GM19467 (cell line): Measurements from ENCODE around the gene MPP2.
"Not testable (repeated sequence)": the region's sequence is repeated elsewhere in the genome, so short reads cannot be mapped to it uniquely, and the experiment has no call there.

Experiments
- ATAC-seq: cut with Tn5 transposase; IDR thresholded peaks from one replicate; pipeline ENCODE4 v1.9.1; 2021; ENCODE audit warnings: mild to moderate bottlenecking, moderate library complexity; ENCODE audit not compliant: unreplicated experiment

The MPP2 gene

GRCh38 chr17:43877451-43878155, 29.7 kb downstream of the MPP2 start:
- ATAC-seq: no peak

DNA sequence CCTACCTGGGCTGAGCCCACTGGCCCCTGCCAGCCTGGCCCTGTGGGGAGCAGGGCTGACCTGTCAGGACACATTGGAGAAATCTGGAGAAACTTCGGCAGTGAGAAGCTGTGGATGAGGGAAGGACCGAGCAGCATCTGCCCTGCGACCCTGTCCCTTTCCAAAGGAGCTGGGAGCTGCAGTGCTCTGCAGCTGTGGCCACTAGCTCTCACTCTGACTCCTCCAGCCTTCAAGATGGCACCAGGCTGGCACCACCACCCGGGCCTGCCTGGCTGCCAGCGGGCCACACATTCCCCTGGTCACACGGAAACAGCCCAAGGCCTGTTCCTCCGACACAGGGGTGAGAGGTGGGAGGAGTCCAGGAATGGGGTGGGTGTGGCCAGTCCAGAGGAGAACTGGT, 30.3 kb downstream of the MPP2 start:
- no peak for ATAC-seq

- ATAC-seq: no peak
Measured at GRCh38 chr17:43875476-43876147, 31.7 kb downstream of the MPP2 start.

DNA sequence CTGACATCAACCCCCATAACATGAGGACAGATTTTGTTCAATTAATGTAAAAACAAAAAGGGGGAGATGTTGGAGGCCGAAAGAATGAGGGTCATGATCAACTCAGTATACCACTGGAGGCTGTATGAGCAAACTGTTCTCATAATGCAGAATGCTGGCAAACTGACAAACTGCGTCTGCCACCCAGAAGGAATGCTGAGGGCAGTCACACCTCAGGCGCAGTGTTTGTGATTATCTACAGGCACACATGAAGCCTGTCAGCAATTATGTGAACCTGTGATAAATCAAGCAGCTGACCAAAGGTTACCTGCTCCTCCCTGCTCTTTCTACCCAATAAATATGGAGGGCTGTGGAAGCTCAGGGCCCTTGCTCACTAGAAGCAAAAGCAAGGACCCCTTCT, 33.0 kb downstream of the MPP2 start:
- ATAC-seq: no peak

DNA sequence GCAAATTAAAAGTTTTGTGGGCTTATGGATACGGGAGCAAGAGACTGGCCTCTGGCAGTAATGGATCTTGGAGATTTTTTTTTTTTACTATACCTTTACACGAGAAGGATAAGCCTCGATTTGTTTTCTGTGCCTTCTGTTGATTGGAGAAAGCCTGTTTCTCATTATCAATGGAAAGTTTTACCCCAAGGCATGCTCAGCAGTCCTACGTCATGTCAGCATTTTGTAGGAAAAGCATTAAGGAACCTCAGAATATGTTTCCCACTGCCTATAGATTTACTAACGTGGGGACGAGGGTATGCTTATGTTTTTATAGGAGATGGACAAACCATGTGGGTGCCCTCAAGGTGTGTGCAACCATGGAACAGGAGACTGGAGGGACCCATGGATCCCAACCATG, 33.5 kb downstream of the MPP2 start:
- ATAC-seq: no peak

DNA sequence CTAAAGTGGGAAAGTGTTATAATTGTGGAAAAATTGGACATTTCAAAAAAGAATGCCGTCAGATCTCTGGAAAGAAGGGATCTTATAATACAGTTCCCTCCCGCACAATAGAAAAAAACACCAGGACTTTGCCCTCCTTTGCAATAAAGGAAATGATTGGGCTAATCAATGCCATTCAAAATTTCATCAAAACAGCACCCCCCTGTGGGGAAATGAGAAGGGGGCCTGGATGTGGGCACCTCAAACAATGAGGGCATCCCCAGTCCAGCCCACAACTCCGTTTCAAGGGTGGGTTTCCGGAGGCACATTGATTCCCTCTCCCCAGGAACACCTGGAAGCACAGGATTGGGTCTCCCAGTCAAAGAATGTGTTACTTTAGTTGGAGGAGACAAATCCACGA, 34.2 kb downstream of the MPP2 start:
- no peak for ATAC-seq

- ATAC-seq: no peak
Measured at GRCh38 chr17:43871946-43872690, 35.2 kb downstream of the MPP2 start.

DNA sequence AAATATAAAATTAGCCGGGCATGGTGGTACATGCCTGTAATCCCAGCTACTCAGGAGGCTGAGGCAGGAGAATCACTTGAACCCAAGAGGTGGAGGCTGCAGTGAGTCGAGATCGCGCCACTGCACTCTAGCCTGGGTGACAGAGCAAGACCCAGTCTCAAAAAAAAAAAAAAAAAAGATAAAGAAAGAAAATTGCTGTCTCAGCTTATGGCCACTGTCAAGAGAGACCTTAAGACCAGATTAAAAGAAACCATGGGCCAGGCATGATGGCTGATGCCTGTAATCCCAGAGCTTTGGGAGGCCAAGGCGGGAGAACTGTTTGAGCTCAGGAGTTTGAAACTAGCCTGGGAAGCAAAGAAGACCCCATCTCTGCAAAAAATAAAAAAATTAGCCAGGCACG, 38.3 kb downstream of the MPP2 start:
- not testable (repeated sequence) for ATAC-seq

DNA sequence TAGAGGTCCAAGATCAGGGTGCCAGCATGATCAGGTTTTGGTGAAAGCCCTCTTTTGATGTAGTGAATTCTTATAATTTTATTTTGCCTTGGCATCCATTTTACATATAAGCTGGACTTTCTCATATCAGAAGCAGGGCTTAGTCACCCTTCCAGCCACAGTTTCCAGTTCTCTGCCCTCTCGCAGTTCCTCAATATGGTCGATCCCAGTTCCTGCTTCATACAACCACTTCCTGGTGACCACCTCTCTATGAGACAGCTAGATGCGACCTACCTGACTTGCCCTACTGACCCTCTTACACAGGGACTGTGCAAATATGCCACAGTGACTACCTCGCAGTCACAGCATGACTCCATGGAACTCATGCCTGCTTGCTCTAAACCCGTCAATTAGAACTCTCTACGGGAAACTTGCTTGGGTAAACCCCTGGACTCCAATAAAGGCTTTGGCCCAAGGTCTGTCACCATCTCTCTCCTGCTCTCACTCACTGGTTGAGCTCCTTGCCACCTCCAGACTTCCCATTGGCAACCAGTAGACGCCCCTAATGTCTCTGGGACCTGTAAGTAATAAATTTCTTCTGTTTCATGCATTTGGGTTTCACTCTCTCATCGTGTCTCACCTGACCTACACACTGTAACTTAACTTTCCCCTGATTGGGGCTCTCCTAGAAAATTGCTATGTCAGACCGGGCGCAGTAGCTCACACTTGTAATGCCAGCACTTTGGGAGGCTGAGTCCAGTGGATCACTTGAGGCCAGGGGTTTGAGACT, 38.9 kb downstream of the MPP2 start:
- no peak for ATAC-seq

GRCh38 chr17:43864161-43864984, 43.0 kb downstream of the MPP2 start:
- no peak for ATAC-seq

GRCh38 chr17:43861960-43862359, 45.4 kb downstream of the MPP2 start:
- ATAC-seq: no peak

GRCh38 chr17:43860927-43861622, 46.3 kb downstream of the MPP2 start:
- ATAC-seq: no peak

GRCh38 chr17:43860077-43860725, 47.1 kb downstream of the MPP2 start:
- no peak for ATAC-seq

- no peak for ATAC-seq
Measured at GRCh38 chr17:43857957-43858600, 49.3 kb downstream of the MPP2 start.

- no peak for ATAC-seq
Measured at GRCh38 chr17:43857141-43857540, 50.2 kb downstream of the MPP2 start.

DNA sequence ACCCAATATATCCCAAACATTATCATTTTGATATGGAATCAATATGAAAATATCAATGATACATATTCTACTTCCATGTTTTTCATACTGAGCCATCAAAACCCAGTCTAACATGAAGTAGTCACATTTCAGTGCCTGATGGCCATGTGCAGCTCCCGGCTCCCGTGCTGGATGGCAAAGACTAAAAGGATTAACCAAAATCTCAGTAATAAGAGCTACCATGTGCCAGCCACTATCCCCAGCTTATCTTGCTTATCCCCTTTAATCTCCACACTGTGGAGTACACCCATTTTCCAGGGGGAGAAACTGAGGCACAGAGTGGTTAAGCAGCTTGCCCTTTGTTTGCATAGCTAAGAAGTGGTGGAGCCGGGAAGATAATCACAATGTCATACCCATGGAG, 51.2 kb downstream of the MPP2 start:
- no peak for ATAC-seq

- ATAC-seq: no peak
Measured at GRCh38 chr17:43855061-43855460, 52.3 kb downstream of the MPP2 start.

DNA sequence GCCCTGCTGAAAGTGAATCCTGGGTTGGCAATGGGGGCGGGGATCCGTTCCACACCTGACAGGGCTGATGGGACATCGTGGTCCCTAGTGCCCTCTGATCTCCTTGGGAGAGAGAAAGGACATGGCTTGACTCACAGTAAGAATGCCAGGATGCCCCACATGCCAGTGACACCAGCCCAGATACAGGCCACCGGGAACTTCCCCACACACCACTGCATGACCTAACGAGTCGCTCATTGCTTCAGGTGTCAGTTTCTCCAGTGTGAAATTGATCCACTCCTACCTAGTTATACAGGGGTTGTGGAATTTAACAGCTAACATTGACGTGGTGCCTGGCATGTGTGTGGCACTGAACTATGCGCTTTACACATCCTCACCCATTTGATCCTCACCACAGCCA, 52.8 kb downstream of the MPP2 start:
- no peak for ATAC-seq

DNA sequence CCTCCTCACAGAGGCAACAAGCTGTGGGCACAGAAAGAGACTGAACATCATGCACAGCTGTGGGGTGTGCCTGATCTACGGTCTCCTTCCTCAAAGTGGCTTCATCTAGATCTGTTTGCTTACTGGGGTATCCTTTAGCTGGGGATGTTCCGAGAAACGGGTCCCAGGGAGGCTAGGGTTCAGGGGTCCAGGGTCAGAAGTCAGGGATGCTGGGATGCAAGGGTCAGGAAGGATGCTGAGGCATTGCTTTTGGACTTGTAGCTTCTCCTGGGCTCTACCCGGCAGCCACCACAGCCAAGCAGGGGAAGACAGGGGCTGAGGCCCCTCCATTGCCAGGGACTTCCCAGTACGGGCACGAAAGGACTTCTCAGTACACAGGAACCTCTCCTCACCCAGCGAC, 53.8 kb downstream of the MPP2 start:
- ATAC-seq: no peak
